Measurements from ENCODE around the gene ERRFI1. TPM values are rescaled to one million over a fixed set of nuclear protein-coding genes. Genes with fewer than 3 reads are reported as not detected.

The ERRFI1 gene
- total and polyA plus RNA-seq, 2 experiments from 2014 or later = 123 to 163 TPM

DNA sequence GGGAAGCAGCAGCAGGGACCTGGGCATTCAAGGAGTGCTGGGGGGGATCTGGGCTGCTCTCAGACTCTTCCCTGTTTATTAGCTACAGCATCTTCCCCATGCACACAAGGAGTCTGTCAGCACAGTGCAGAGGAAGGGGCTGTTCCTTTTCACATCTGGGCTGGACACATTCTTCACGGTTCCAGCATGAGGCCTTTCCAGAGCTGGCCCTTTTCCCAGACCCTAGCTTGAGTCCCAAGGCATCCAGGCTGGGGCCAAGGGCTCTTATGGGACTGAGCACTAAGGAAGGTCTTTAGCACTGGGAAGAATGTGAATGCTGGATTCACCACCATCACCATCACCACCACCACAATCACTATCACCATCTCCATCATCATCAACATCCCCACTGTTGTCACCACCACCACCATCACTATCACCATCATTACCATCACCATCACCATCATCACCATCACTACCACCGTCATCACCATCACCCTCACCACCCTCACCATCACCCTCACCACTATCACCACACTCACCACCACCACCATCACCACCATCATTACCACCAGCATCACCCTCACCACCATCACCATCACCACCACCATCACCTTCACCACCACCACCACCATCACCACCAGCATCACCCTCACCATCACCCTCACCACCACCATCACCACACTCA is 36.2 kb downstream of the ERRFI1 start:
- WGBS (ENCODE audit: low lambda C conversion rate, missing lambda C conversion rate) = 50% methylated on average over 1 of the region's 2 CpGs
- H3K27ac ChIP-seq = no peak overlapping the region
- no peak for DNase-seq (ENCODE audit: low spot score)

DNA sequence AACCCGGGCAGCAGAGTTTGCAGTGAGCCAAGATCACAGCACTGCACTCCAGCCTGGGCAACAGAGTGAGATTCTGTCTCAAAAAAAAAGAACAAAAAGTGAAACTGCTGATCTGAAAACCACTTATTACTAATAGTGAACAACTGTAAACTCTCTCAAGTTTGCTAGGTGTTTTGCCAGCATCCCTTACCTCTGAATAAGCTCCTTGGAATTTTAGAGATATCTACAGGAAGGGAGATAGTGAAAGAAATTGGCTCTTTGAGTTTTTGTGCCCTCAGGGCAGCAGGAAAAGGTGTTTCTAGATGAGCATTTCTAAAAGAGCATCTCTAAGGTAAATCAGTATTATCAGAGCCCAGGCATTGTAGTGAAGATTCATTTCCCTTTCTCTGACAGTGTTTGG is 37.5 kb downstream of the ERRFI1 start:
- no peak overlapping the region for H2AFZ ChIP-seq
- no peak overlapping the region for H3K4me2 ChIP-seq
- no peaks in the 10 kb centered on the region for H3K27me3 ChIP-seq
- H3K4me1 ChIP-seq (ENCODE audit: insufficient read depth) = no peaks in the 10 kb centered on the region
- no peaks in the 10 kb centered on the region for H3K79me2 ChIP-seq
- no peak overlapping the region for H3K27ac ChIP-seq
- no peak for DNase-seq (ENCODE audit: low spot score)
- H3K9me3 ChIP-seq (ENCODE audit: low read depth) = no peaks in the 10 kb centered on the region
- TF ChIP-seq EZH2phosphoT487 (IDR thresholded peaks at IDR 0.05; ENCODE audit: low read depth, severe bottlenecking, unreplicated experiment) (no peak), EZH2 (IDR thresholded peaks at IDR 0.05; ENCODE audit: borderline replicate concordance) (no peak)
- TF ChIP-seq, protein P1, sequence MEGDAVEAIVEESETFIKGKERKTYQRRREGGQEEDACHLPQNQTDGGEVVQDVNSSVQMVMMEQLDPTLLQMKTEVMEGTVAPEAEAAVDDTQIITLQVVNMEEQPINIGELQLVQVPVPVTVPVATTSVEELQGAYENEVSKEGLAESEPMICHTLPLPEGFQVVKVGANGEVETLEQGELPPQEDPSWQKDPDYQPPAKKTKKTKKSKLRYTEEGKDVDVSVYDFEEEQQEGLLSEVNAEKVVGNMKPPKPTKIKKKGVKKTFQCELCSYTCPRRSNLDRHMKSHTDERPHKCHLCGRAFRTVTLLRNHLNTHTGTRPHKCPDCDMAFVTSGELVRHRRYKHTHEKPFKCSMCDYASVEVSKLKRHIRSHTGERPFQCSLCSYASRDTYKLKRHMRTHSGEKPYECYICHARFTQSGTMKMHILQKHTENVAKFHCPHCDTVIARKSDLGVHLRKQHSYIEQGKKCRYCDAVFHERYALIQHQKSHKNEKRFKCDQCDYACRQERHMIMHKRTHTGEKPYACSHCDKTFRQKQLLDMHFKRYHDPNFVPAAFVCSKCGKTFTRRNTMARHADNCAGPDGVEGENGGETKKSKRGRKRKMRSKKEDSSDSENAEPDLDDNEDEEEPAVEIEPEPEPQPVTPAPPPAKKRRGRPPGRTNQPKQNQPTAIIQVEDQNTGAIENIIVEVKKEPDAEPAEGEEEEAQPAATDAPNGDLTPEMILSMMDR (IDR thresholded peaks at IDR 0.05; ENCODE audit: poor library complexity) = no peak
- H3K9me2 ChIP-seq (replicated peaks; ENCODE audit: insufficient read depth) = no peaks in the 10 kb centered on the region
- WGBS (ENCODE audit: low lambda C conversion rate, missing lambda C conversion rate) = 80% methylated on average over 1 of the region's 1 CpG
- H4K20me1 ChIP-seq (ENCODE audit: insufficient read depth, poor library complexity, severe bottlenecking) = no peaks in the 10 kb centered on the region
- H3K4me3 ChIP-seq = no peak overlapping the region
- H3K36me3 ChIP-seq (replicated peaks; ENCODE audit: insufficient read depth, low read depth) = no peaks in the 10 kb centered on the region

More for the DNA sequence above, 36.2 kb downstream of the ERRFI1 start:
- H3K79me2 ChIP-seq = no peaks in the 10 kb centered on the region
- no peak overlapping the region for H3K4me3 ChIP-seq
- no peaks in the 10 kb centered on the region for H3K27me3 ChIP-seq
- H2AFZ ChIP-seq = no peak overlapping the region
- no peaks in the 10 kb centered on the region for H3K9me2 ChIP-seq (replicated peaks; ENCODE audit: insufficient read depth)
- H3K9me3 ChIP-seq (ENCODE audit: low read depth) = no peaks in the 10 kb centered on the region
- no peak overlapping the region for H3K4me2 ChIP-seq
- H4K20me1 ChIP-seq (ENCODE audit: insufficient read depth, poor library complexity, severe bottlenecking) = no peaks in the 10 kb centered on the region
- H3K4me1 ChIP-seq (ENCODE audit: insufficient read depth) = no peaks in the 10 kb centered on the region
- H3K36me3 ChIP-seq (replicated peaks; ENCODE audit: insufficient read depth, low read depth) = no peaks in the 10 kb centered on the region
- TF ChIP-seq EZH2phosphoT487 (IDR thresholded peaks at IDR 0.05; ENCODE audit: low read depth, severe bottlenecking, unreplicated experiment) (no peak), EZH2 (IDR thresholded peaks at IDR 0.05; ENCODE audit: borderline replicate concordance) (no peak)
- TF ChIP-seq, protein P1 (IDR thresholded peaks at IDR 0.05; ENCODE audit: poor library complexity) = no peak

DNA sequence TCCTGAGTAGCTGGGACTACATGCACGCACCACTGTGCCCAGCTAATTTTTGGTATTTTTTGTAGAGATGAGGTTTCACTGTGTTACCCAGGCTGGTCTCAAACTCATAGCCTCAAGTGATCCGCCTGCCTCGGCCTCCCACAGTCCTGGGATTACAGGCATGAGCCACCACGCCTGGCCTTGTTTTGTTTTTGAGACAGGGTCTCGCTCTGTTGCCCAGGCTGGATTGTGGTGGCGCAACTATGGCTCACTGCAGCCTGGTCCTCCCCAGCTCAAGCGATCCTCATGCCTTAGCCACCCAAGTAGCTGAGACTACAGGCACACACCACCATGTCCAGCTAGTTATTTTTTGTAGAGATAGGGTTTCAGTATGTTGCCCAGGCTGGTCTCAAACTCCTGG is 38.6 kb downstream of the ERRFI1 start:
- no peak overlapping the region for H3K27ac ChIP-seq
- H3K36me3 ChIP-seq (replicated peaks; ENCODE audit: insufficient read depth, low read depth) = no peaks in the 10 kb centered on the region
- H2AFZ ChIP-seq = no peak overlapping the region
- no peaks in the 10 kb centered on the region for H3K9me3 ChIP-seq (ENCODE audit: low read depth)
- TF ChIP-seq, protein P1 (IDR thresholded peaks at IDR 0.05; ENCODE audit: poor library complexity) = no peak
- no peak for TF ChIP-seq EZH2phosphoT487 (IDR thresholded peaks at IDR 0.05; ENCODE audit: low read depth, severe bottlenecking, unreplicated experiment)
- TF ChIP-seq EZH2 (IDR thresholded peaks at IDR 0.05; ENCODE audit: borderline replicate concordance) = no peak
- no peaks in the 10 kb centered on the region for H3K4me1 ChIP-seq (ENCODE audit: insufficient read depth)
- H3K27me3 ChIP-seq = no peaks in the 10 kb centered on the region
- H3K4me3 ChIP-seq = no peak overlapping the region
- no peaks in the 10 kb centered on the region for H4K20me1 ChIP-seq (ENCODE audit: insufficient read depth, poor library complexity, severe bottlenecking)
- peaks cover 5% of the 10 kb centered on the region for H3K79me2 ChIP-seq
- no peaks in the 10 kb centered on the region for H3K9me2 ChIP-seq (replicated peaks; ENCODE audit: insufficient read depth)
- H3K4me2 ChIP-seq = no peak overlapping the region
- no peak for DNase-seq (ENCODE audit: low spot score)
- WGBS (ENCODE audit: low lambda C conversion rate, missing lambda C conversion rate) = 97% methylated on average over 7 of the region's 7 CpGs

Measured in hepatocyte (in vitro differentiated cells).